GM19324 (cell line): ENCODE results near the gene IDI1.
"Not testable (repeated sequence)": the region's sequence is repeated elsewhere in the genome, so short reads cannot be mapped to it uniquely, and the experiment has no call there.

Experiments used
- ATAC-seq: cut with Tn5 transposase; IDR thresholded peaks from one replicate; pipeline ENCODE4 v1.9.1; 2021; ENCODE audit warnings: mild to moderate bottlenecking, moderate library complexity; ENCODE audit not compliant: unreplicated experiment, low FRiP score

The IDI1 gene

GRCh38 chr10:1064964-1065247, 16.0 kb upstream of the IDI1 start:
- ATAC-seq: no peak

- ATAC-seq: no peak
These were observed 14.4 kb upstream of the IDI1 start for GRCh38 chr10:1063232-1063865.

DNA sequence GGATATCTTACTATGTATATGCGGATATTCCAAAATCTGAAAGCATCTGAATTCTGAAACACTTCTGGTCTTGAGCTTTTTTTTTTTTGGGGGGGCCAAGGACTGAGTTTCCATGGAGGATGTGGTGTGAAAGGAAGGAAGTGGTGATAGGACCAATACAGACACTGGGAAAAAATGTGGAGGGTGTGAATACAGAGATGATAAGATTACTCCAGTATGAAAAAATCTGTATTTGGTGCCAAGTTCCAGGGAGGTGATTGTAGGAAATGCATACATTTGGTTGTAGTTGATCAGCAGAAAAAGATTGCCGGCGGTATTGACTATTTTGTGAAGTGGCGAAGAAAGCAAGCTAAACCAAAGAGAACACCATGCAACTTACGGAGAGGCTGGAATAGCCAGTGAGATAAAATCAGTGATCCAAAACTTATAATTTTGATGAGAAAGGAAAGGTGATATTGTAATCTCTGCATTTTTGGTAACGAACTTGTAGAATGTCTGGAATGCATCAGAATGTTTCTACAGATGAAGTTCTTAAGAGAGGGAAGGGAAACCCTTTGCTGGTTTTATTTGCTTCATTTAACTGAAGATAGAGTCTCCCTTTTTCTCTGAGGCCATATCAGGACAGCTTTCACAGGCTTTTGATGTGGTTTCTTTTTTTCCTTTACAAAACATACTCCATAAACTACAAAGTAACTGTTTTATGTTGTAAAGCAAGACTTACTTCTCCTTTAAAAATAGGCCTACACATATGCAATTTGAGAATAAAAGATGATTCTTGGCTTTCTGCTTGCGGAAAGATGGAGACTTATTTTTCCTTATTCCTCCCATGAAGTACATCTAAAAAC, 13.2 kb upstream of the IDI1 start:
- ATAC-seq: no peak

GRCh38 chr10:1059902-1060301, 11.0 kb upstream of the IDI1 start:
- ATAC-seq: no peak

GRCh38 chr10:1058017-1058416, 9.1 kb upstream of the IDI1 start:
- ATAC-seq: no peak

DNA sequence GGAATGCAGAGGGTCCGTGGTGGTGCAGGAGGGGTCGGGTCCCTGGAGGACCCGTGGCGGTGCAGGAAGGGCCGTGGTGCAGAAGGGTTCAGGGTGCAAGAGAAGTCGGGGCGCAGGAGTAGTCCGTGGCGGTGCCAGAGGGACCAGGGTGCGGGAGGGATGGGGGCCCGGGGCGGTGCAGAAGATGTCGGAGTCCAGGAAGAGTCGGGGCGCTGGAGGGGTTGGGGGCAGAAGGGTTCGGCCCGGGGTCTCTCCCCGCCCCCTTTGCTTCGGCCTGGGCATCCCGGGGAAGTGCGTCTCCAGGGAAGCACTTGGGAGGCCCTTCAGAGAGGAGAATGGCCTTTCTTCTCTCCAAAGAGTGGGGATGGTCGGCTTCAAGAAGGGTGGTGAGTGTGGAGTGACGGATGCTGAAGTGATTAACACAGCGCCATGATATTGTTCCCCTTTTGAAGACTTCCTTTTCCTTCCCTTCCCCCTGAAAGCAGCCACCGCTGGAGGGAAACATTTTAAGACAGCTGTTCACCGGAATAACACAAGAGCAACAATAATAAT, 8.3 kb upstream of the IDI1 start:
- no peak for ATAC-seq

- ATAC-seq: peak; percentile 93
These were observed 7.6 kb upstream of the IDI1 start, which contains the start of gene WDR37 for GRCh38 chr10:1056326-1057105. Gene WDR37, plus strand, starts transcription at chr10:1056385. Its CDS starts 15,771 bp downstream, at chr10:1072156.

DNA sequence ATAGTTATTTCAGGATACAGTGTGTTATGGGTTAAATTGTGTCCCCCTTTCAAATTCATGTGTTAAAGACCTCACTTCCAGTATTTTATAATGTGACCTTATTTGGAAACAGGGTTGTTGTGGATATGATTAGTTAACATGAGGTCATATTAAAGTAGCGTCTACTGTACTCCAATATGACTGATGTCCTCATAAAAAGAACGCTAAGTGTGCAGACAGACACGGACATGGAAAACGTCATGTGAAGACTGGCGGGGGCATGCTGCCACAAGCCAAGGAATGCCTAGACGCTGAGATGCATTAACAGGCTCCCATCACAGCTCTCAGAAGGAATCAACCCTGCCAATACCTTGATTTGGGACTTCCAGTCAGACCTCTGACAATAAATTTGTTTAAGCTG, 5.8 kb upstream of the IDI1 start:
- ATAC-seq: no peak

- ATAC-seq: no peak
These were observed 1.6 kb upstream of the IDI1 start for GRCh38 chr10:1050554-1050953.

DNA sequence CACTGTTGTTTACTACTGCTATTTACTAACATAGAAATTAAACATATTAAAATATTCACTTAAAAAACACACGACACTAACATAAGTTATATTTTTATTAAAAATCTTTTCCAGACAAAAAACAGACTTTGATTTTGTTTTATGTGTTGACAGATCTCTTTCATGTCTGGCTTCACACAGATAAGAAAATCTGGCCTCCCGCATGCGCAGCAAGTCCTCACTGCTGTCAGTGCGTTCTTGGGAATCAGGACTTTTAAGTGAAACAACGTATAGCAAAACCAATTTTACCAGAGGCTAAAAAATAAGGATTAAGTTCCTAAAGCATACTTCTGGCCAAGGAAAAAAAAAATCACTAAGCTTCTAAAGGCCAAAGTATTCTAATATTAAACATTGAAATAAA, 1.2 kb upstream of the IDI1 start:
- no peak for ATAC-seq

DNA sequence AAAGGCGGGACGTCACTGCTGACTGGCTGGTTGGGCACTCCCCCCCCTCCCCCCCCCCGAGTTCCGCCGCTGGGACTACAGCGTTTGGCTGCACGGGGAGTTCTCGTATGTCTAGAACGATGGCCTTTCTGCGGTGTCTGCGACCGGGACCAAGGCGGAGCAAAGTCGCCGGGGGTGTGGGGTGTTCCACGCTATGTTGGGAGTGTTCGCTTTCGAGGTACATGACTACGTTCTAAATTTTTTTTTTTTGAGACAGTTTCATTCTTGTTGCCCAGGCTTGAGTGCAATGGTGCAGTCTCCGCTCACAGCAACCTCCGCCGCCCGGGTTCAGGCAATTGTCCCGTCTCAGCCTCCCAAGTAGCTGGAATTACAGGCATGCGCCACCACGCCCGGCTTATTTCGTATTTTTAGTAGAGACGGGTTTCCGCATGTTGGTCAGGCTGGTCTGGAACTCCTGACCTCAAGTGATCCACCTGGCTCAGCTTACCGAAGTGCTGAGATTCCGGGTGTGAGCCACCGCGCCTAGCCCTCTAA, 573 bp upstream of the IDI1 start:
- ATAC-seq: no peak

DNA sequence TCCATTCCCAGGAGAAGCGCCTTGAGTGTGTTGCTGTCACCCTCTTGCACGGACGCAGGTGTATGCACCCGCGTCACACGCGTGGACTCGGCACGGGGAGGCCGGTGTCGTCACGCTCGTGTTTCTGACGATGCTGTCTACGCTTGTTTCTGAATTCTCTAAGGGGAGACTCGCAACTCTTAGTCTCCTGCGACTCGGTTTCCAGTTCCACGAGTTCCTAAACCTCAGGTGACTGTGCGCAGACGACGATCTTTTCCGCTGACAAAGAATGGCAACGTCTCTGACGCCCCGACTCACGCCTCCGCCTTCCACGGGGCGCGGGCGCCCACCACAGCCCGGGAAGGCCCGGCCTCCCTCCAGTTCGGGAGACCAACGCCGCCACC, 579 bp downstream of the IDI1 start:
- no peak for ATAC-seq

GRCh38 chr10:1047937-1048336, 982 bp downstream of the IDI1 start:
- ATAC-seq: no peak

- ATAC-seq: no peak
These were observed 3.5 kb downstream of the IDI1 start for GRCh38 chr10:1045415-1045814.

GRCh38 chr10:1044964-1045363, 4.0 kb downstream of the IDI1 start:
- ATAC-seq: no peak

- no peak for ATAC-seq
These were observed 4.8 kb downstream of the IDI1 start for GRCh38 chr10:1044146-1044545.

DNA sequence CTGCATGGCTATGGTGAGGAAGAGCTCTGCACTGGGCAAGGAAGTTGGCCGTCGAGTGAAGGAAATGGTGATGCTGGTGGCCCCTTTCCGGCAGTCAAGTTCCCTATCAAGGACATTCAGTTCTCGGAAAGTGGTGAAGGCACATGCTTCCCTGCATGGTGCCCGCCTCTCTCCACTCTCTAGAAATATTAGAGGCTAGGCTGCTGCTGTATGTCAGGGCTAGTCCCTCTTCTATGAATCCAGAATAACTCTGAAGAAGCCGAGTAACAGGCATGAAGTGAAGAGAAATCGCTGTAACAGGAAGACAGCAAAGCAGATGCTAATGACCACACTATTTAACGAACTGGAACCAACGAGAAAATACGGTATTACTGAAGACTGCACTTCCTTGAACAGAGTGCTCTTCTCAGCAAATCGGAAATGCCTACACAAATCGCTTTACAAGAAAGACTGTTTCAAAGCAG, 5.4 kb downstream of the IDI1 start:
- ATAC-seq: peak; percentile 39

DNA sequence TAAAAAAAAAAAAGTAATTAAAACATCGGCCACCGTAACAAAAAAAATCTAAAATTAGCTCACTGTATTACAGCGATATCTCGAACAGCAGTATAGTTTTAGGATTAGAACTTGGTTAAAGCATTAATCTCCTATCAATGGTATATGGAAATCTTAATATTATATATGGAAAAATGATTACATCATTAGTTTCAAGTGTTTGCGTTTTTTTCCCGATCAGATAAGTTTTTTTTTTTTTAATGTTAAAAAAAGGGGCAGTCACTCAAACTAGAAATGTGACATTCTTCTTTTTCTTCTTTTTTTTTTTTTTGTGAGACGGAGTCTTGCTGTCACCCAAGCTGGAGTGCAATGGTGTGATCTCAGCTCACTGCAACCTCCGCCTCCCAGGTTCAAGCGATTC, 7.4 kb downstream of the IDI1 start:
- no peak for ATAC-seq

DNA sequence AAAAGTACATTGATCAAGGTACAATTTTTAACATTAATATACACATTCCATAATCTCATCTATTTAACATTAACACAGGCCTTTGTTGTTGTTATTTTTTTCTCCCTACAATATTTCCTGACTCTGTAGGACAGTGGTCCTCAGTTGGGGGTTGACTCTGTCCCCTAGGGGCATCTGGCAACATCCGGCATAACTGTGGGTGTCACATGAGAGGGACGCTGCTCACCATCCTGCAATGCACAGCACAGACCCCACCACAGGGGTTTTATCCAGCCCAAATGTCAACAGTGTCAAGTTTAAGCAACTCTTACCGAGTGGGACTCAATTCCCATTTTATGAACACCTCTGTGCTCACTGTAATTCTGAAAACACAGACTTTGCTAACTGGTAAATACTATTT, 8.8 kb downstream of the IDI1 start:
- ATAC-seq: no peak

DNA sequence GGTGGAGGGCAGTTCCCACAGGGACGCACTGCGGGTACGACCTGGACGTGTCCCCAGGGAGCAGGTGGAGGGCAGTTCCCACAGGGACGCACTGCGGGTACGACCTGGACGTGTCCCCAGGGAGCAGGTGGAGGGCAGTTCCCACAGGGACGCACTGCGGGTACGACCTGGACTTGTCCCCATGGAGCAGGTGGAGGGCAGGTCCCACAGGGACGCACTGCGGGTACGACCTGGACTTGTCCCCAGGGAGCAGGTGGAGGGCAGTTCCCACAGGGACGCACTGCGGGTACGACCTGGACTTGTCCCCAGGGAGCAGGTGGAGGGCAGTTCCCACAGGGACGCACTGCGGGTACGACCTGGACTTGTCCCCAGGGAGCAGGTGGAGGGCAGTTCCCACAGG, 10.2 kb downstream of the IDI1 start:
- ATAC-seq: not testable (repeated sequence)

DNA sequence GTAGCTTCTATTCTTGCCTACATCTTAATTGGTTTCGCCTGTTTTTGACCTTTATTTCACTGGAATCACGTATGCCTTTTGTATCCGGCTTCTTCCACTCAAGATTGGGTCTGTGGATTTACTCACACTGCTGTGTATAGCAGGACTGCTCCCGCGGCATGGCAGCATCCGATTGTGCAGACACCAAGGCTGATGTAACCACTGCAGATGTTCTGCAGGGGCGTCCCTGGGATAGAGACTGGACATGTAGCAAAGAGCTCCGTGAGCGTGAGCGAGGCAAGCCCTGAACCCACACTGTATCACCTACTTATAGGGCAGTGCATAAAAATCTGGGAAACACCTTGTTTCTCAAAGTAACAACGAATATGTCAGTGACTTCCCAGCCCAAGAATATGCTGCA, 11.8 kb downstream of the IDI1 start:
- no peak for ATAC-seq
